ENCODE results near the gene CRISPLD2. TPM values are rescaled to one million over a fixed set of nuclear protein-coding genes. Genes with fewer than 3 reads are reported as not detected.

CRISPLD2 gene
- total RNA-seq, 2 experiments from 2014 or later, result 0.47 to 0.99 TPM

DNA sequence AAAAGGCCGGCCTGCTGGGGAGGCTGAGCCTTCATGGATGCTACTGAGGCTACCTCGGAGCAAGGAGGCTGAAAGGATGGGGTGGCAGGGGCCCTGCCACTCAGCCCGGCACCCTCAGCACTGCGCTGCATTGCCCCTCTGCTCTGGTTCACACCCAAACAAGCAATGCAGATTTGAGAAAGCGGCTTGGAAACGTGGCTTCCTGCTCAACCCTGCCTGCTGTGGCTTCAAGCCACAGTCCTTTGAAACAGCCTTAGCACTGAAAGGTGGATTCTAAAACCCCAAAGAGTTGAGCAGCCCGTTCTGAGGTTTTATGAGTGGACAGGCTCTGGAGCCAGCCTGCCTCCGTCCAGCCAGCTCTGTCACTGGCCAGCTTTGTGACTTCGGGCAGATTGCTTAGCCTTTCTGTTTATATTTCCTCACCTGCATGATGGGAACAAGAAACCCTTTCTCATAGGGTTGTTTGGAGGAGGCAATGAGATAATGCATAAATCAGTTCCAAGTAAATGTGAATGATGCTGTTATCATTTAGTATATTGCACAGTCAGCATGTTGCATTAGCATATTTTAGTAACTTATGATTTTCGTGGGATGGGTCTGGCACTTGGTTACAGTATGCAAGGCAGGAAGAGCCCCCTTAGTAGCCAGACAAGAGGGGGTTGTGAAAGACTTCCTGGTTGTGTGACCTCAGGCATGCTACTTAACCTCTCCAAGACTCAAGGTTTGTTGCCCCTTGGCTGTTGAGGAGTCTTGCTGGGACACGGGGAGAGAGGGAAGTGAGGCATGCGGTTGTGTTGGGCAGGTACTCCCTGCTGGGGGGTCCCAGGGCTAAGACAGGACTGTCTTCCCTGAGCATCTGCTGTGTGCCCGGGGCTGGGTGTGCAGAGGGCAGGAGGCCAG, 23.6 kb downstream of the CRISPLD2 start:
- no peak overlapping the region for H3K4me3 ChIP-seq (ENCODE audit: low read depth, low read length, poor library complexity, severe bottlenecking)
- intact Hi-C loops (cut with micrococcal nuclease; ENCODE audit: unreplicated experiment), result no loop called here
- no peaks in the 10 kb centered on the region for H3K79me2 ChIP-seq (ENCODE audit: insufficient read depth, low read depth, low read length)
- H4K20me1 ChIP-seq (ENCODE audit: insufficient read depth, low read length), result no peaks in the 10 kb centered on the region
- DNase-seq (ENCODE audit: low spot score), result no peak
- H3K4me2 ChIP-seq (ENCODE audit: low read length), result no peak overlapping the region
- POLR2A ChIA-PET, result no interaction called here
- CTCF ChIA-PET (ENCODE audit: unreplicated experiment), result no interaction called here
- no peaks in the 10 kb centered on the region for H3K36me3 ChIP-seq (ENCODE audit: insufficient read depth, low read length)
- H3K4me1 ChIP-seq (ENCODE audit: insufficient read depth, low read length, poor library complexity, severe bottlenecking), result no peaks in the 10 kb centered on the region
- no peak overlapping the region for H3K27ac ChIP-seq (ENCODE audit: low read depth, low read length, poor library complexity, severe bottlenecking)
- TF ChIP-seq EZH2phosphoT487 (IDR thresholded peaks at IDR 0.05; ENCODE audit: borderline replicate concordance, low read depth, low read length) (no peak), CTCF (conservative IDR thresholded peaks at IDR 0.05; ENCODE audit: low read length) (no peak)
- H3K9me2 ChIP-seq (ENCODE audit: insufficient read depth, low read length), result no peaks in the 10 kb centered on the region
- BruUV-seq (replicated peaks), result no TSS peak
- H3K9me3 ChIP-seq (ENCODE audit: low read length), result no peaks in the 10 kb centered on the region
- no peak overlapping the region for H2AFZ ChIP-seq (ENCODE audit: low read length)

DNA sequence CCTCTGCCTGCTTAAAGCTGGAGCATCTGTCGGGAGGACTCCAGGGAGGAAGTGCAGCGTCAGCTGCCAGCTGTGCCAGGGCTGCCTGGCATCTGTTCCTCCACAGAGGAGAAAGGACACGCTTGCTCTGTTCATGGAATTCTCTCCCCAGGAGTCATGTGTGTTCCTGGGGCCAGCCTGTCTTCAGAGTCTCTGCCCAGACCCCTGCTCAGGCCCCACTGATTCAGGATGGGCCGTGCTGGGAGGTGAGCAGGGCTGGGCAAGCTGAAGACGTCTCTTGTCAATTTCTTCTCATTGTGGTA, 24.2 kb downstream of the CRISPLD2 start:
- no TSS peak for BruUV-seq (replicated peaks)
- Histone ChIP-seq H3K79me2 (ENCODE audit: insufficient read depth, low read depth, low read length) (no peaks in the 10 kb centered on the region), H3K9me3 (ENCODE audit: low read length) (no peaks in the 10 kb centered on the region), H3K4me2 (ENCODE audit: low read length) (no peak overlapping the region), H2AFZ (ENCODE audit: low read length) (no peak overlapping the region), H3K4me3 (ENCODE audit: low read depth, low read length, poor library complexity, severe bottlenecking) (no peak overlapping the region), H3K9me2 (ENCODE audit: insufficient read depth, low read length) (no peaks in the 10 kb centered on the region), H3K36me3 (ENCODE audit: insufficient read depth, low read length) (no peaks in the 10 kb centered on the region), H3K4me1 (ENCODE audit: insufficient read depth, low read length, poor library complexity, severe bottlenecking) (no peaks in the 10 kb centered on the region), H4K20me1 (ENCODE audit: insufficient read depth, low read length) (no peaks in the 10 kb centered on the region), H3K27ac (ENCODE audit: low read depth, low read length, poor library complexity, severe bottlenecking) (no peak overlapping the region)
- no peak for TF ChIP-seq CTCF (conservative IDR thresholded peaks at IDR 0.05; ENCODE audit: low read length)
- no peak for TF ChIP-seq EZH2phosphoT487 (IDR thresholded peaks at IDR 0.05; ENCODE audit: borderline replicate concordance, low read depth, low read length)
- ChIA-PET POLR2A (no interaction called here), CTCF (ENCODE audit: unreplicated experiment) (no interaction called here)
- DNase-seq (ENCODE audit: low spot score), result no peak
- intact Hi-C loops (cut with micrococcal nuclease; ENCODE audit: unreplicated experiment), result no loop called here

Data from OCI-LY7 (cell line).